IMR-90 (cell line): ENCODE data around the gene INTS12. TPM values are rescaled to one million over a fixed set of nuclear protein-coding genes. Genes with fewer than 3 reads are reported as not detected.

ENCODE experiments used
- ATAC-seq: fragments of 200-7000 bp; cut with Tn5 transposase; 2 replicates; pipeline ENCODE4 v1.9.1; 2020; ENCODE audit warnings: low read depth, mild to moderate bottlenecking, moderate library complexity
- BruUV-seq: library from RNA; stranded (reverse); fragments of 400-500 nt; replicated peaks from 2 replicates; lab custom pipeline; 2021; lab: Mats Ljungman, UMichigan
- CTCF ChIA-PET: fragments of 300-600 bp; formaldehyde crosslinking; extraction: SDS; loops from one replicate; lab custom pipeline; 2021; ENCODE audit warnings: antibody characterized with exemption; lab: Yijun Ruan, JAX
- POLR2A ChIA-PET: fragments of 300-600 bp; sonication (Branson Sonifier 250); formaldehyde crosslinking; loops from one replicate; lab custom pipeline; 2022; ENCODE audit warnings: antibody characterized with exemption; ENCODE audit not compliant: unreplicated experiment; lab: Charles Lee
- DNase-seq: peaks from one replicate; pipeline ENCODE4 v3.0.0; 2013
- H2AFZ ChIP-seq: replicated peaks from 2 replicates; pipeline ENCODE3; 2013; ENCODE audit warnings: low read length, mild to moderate bottlenecking; ENCODE audit not compliant: poor library complexity
- H2AK5ac ChIP-seq: 2 replicates; pipeline ENCODE4 v1.6.1; 2013; ENCODE audit warnings: low read depth, low read length, inconsistent platforms
- H2AK9ac ChIP-seq: replicated peaks from 2 replicates; pipeline ENCODE3; 2013; ENCODE audit warnings: mild to moderate bottlenecking, low read depth, low read length, moderate library complexity; ENCODE audit not compliant: poor library complexity
- H2BK120ac ChIP-seq: 2 replicates; pipeline ENCODE4 v1.6.1; 2013; ENCODE audit warnings: low read depth, low read length, inconsistent platforms
- H2BK15ac ChIP-seq: 3 replicates; pipeline ENCODE4 v1.6.1; 2013; ENCODE audit warnings: low read depth, low read length, inconsistent platforms
- H2BK20ac ChIP-seq: 2 replicates; pipeline ENCODE4 v1.6.1; 2013; ENCODE audit warnings: low read depth, mild to moderate bottlenecking, inconsistent platforms, low read length, moderate library complexity
- H2BK5ac ChIP-seq: 2 replicates; pipeline ENCODE4 v1.6.1; 2013; ENCODE audit warnings: mild to moderate bottlenecking, low read depth, low read length, inconsistent platforms; ENCODE audit not compliant: poor library complexity, severe bottlenecking
- H3K14ac ChIP-seq: replicated peaks from 2 replicates; pipeline ENCODE4 v1.6.1; 2013; ENCODE audit warnings: low read depth, low read length, inconsistent platforms
- H3K18ac ChIP-seq: 2 replicates; pipeline ENCODE4 v1.6.1; 2013; ENCODE audit warnings: low read depth, low read length, control low read depth
- H3K23ac ChIP-seq: 2 replicates; pipeline ENCODE4 v1.6.1; 2013; ENCODE audit warnings: low read depth, low read length, inconsistent platforms
- H3K27ac ChIP-seq: 2 replicates; pipeline ENCODE4 v1.5.1; 2013; ENCODE audit warnings: mild to moderate bottlenecking, control low read depth, low read length; ENCODE audit not compliant: insufficient read depth
- H3K27me3 ChIP-seq: 2 replicates; pipeline ENCODE4 v1.6.1; 2013; ENCODE audit warnings: low read length; ENCODE audit not compliant: control insufficient read depth, insufficient read depth
- H3K36me3 ChIP-seq: 2 replicates; pipeline ENCODE4 v1.6.1; 2013; ENCODE audit warnings: low read length, mixed read lengths; ENCODE audit not compliant: control insufficient read depth, insufficient read depth
- H3K4ac ChIP-seq: 2 replicates; pipeline ENCODE4 v1.6.1; 2013; ENCODE audit warnings: low read depth, low read length, inconsistent platforms
- H3K4me1 ChIP-seq: 2 replicates; pipeline ENCODE4 v1.6.1; 2013; ENCODE audit warnings: low read length, mixed read lengths; ENCODE audit not compliant: control insufficient read depth, insufficient read depth
- H3K4me2 ChIP-seq: 2 replicates; pipeline ENCODE4 v1.6.1; 2013; ENCODE audit warnings: low read depth, mild to moderate bottlenecking, control low read depth, low read length, moderate library complexity
- H3K4me3 ChIP-seq: 2 replicates; pipeline ENCODE4 v1.5.1; 2013; ENCODE audit warnings: low read depth, mild to moderate bottlenecking, control low read depth, low read length, moderate library complexity; ENCODE audit not compliant: insufficient read depth
- H3K56ac ChIP-seq: 2 replicates; pipeline ENCODE4 v1.6.1; 2013; ENCODE audit warnings: low read length, inconsistent platforms; ENCODE audit not compliant: insufficient read depth; ENCODE audit errors: extremely low read depth
- H3K79me1 ChIP-seq, 2 experiments: 2 replicates each; pipeline ENCODE4 v1.6.1; 2013; ENCODE audit warnings: low read length in 2 of 2, inconsistent platforms in 1 of 2, low read depth in 1 of 2
- H3K9ac ChIP-seq: 2 replicates; pipeline ENCODE4 v1.6.1; 2013; ENCODE audit warnings: low read depth, low read length, control low read depth
- H3K9me1 ChIP-seq: 2 replicates; pipeline ENCODE4 v1.6.1; 2013; ENCODE audit warnings: low read length, inconsistent platforms; ENCODE audit not compliant: insufficient read depth
- H3K9me3 ChIP-seq: 2 replicates; pipeline ENCODE4 v1.6.1; 2013; ENCODE audit warnings: low read length; ENCODE audit not compliant: control insufficient read depth, insufficient read depth
- H4K20me1 ChIP-seq: 2 replicates; pipeline ENCODE4 v1.6.1; 2013; ENCODE audit warnings: low read length, inconsistent platforms; ENCODE audit not compliant: insufficient read depth
- H4K5ac ChIP-seq: 2 replicates; pipeline ENCODE4 v1.6.1; 2013; ENCODE audit warnings: mild to moderate bottlenecking, low read depth, low read length, control low read depth
- H4K8ac ChIP-seq, 2 experiments: 2 replicates each; pipeline ENCODE4 v1.6.1; 2013; ENCODE audit warnings: low read depth in 2 of 2, low read length in 2 of 2, control low read depth in 1 of 2, inconsistent platforms in 1 of 2
- H4K91ac ChIP-seq: 2 replicates; pipeline ENCODE4 v1.6.1; 2013; ENCODE audit warnings: low read depth, low read length, inconsistent platforms; ENCODE audit not compliant: insufficient read depth
- CTCF ChIP-seq: conservative IDR thresholded peaks from 2 replicates; pipeline ENCODE4 v1.5.1; 2012; ENCODE audit warnings: mild to moderate bottlenecking, low read depth, low read length, improper control_type of control experiment
- MAFK ChIP-seq: IDR thresholded peaks from 2 replicates; pipeline ENCODE4 v1.6.1; 2012; ENCODE audit warnings: low read depth, low read length, improper control_type of control experiment
- RCOR1 ChIP-seq: IDR thresholded peaks from 2 replicates; pipeline ENCODE4 v1.6.1; 2012; ENCODE audit warnings: mild to moderate bottlenecking, low read length, improper control_type of control experiment; ENCODE audit not compliant: insufficient replicate concordance
- USF2 ChIP-seq: fragments of 150-350 bp; IDR thresholded peaks from 2 replicates; pipeline ENCODE4 v1.6.1; 2017; ENCODE audit warnings: mild to moderate bottlenecking, antibody characterized with exemption, low read length, low read depth
- dilution Hi-C: fragments of 300-500 bp; cut with HindIII; formaldehyde crosslinking; loops from one replicate; pipeline ENCODE4 v1.14.3; 2018; ENCODE audit warnings: low sequenced_read_pairs; ENCODE audit not compliant: unreplicated experiment
- in situ Hi-C: fragments of 300-500 bp; cut with MboI; formaldehyde crosslinking; loops from 3 replicates; pipeline ENCODE4 v1.14.3; 2019; ENCODE audit warnings: low sequenced_read_pairs, inconsistent platforms, mixed read lengths
- intact Hi-C: fragments of 100-400 bp; cut with micrococcal nuclease; formaldehyde crosslinking; loops from 2 replicates; pipeline ENCODE4 v1.10.0; 2022
- polyA plus RNA-seq, 3 experiments: library from polyadenylated mRNA; depleted of rRNA; stranded (reverse); fragments of >200 nt; gene quantifications; 2 replicates each; pipeline ENCODE4 v1.2.3, GENCODE V29; 2012; ENCODE audit warnings: low replicate concordance in 1 of 3
- total RNA-seq: library from RNA; depleted of rRNA; stranded (reverse); fragments of >200 nt; gene quantifications from 2 replicates; pipeline ENCODE4 v1.2.3, GENCODE V29; 2012

INTS12 gene
- total and polyA plus RNA-seq, 2 of the 4 experiments (the other 2 are of a cell fraction) = 27.5 to 36.0 TPM

DNA sequence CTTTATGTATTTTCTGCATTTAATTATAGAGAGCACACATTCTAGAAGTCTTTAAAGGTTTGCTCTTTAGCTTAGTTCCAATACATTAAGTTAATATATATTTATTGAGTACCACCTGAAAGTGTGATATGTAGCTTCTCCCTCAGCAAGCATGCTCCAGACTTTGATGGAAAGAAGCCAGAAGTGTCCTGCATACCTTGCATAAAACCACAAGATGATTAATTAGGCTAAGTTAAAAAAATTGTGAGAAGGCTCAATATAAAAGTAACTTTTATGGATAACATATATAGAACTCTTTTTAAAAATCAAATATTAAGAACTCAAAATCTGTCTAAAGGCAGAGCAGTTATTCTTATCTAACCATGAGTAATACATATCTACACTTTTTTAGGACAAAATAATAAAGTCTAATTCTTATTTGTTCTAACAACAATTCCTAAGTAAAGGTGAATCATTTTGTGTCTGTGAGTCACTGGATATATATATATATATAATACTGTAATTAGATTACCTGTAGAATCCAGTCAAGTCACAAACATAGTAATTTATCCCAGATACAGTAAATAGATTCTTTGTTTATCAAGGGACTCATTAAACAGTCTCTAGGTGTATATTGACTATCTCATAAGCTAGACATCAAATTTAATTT is 51.2 kb downstream of the INTS12 start:
- H3K56ac ChIP-seq = no peak overlapping the region
- no peaks in the 10 kb centered on the region for H3K9me3 ChIP-seq
- in situ Hi-C loops (no loop called here), dilution Hi-C loops (no loop called here), intact Hi-C loops (no loop called here)
- ChIA-PET POLR2A (no interaction called here), CTCF (interaction anchor here (0.5 to 0.6 kb wide), 2 partner anchors 133 to 168 kb away, joined by 4 to 6 read pairs; no protein-coding TSS in a partner anchor)
- H2BK15ac ChIP-seq = no peak overlapping the region
- no peak overlapping the region for H2BK20ac ChIP-seq
- no peaks in the 10 kb centered on the region for H3K4me1 ChIP-seq
- no peak overlapping the region for H3K14ac ChIP-seq
- no peak overlapping the region for H3K23ac ChIP-seq
- H4K5ac ChIP-seq = no peak overlapping the region
- ATAC-seq (no peak), DNase-seq (no peak)
- H4K8ac ChIP-seq = no peak overlapping the region
- H3K27me3 ChIP-seq = no peaks in the 10 kb centered on the region
- no peaks in the 10 kb centered on the region for H3K79me1 ChIP-seq
- H3K4me3 ChIP-seq = no peak overlapping the region
- no peak overlapping the region for H2AK5ac ChIP-seq
- H3K18ac ChIP-seq = no peak overlapping the region
- H2AFZ ChIP-seq = no peak overlapping the region
- no peaks in the 10 kb centered on the region for H4K20me1 ChIP-seq
- no peak overlapping the region for H3K4me2 ChIP-seq
- H3K4ac ChIP-seq = no peak overlapping the region
- H2BK5ac ChIP-seq = no peak overlapping the region
- BruUV-seq = no TSS peak
- no peak overlapping the region for H3K9ac ChIP-seq
- H3K36me3 ChIP-seq = no peaks in the 10 kb centered on the region
- TF ChIP-seq USF2 (no peak), MAFK (no peak), CTCF (no peak), RCOR1 (no peak)
- H4K91ac ChIP-seq = no peak overlapping the region
- no peak overlapping the region for H2AK9ac ChIP-seq
- H3K9me1 ChIP-seq = no peaks in the 10 kb centered on the region
- H3K27ac ChIP-seq = no peak overlapping the region
- H2BK120ac ChIP-seq = no peak overlapping the region
